GM19452 (cell line): ENCODE measurements around the gene ZNF648.
A peak's percentile ranks its signal among the peaks of the same experiment; 100 is the strongest.
"Not testable (repeated sequence)": the region's sequence is repeated elsewhere in the genome, so short reads cannot be mapped to it uniquely, and the experiment has no call there.

Experiments
- ATAC-seq: cut with Tn5 transposase; IDR thresholded peaks from one replicate; pipeline ENCODE4 v1.9.1; 2021; ENCODE audit not compliant: unreplicated experiment

ZNF648 gene, protein sequence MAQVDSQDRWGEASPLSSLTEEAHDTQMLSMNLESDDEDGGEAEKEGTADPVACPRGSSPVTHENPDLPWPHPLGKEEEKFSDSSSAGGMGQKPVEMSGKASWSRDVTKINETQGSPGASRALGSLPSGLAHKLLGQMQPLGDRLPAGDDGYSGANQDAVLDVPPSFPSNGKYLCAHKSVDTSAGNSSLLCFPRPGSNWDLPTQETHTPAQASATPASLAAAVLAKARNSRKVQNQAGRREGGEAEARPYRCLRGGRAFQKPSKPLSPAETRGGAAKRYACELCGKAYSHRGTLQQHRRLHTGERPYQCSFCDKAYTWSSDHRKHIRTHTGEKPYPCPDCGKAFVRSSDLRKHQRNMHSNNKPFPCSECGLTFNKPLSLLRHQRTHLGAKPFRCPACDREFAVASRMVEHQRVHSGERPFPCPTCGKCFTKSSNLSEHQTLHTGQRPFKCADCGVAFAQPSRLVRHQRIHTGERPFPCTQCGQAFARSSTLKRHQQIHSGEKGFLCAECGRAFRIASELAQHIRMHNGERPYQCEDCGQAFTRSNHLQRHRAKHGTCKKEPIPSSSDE

DNA sequence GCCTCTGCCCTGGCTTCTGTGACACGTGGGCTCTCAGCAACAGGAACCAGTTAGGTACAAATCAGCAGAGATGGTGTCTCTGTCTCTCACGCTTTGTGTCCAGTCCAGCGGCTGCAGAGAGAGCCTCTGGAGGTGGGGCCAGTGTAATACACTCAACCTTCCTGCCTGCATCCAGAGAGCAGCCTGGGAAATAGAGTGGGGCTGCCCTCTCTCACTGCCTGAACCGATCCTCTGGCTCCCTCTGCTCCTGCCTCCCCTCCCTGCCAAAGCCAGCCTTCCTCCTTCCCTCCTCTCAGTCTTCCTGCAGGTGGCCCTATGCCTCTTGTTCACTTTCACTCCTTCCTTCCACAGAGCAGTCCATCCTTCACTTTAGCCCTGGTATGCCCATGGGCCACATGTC lies at the start of gene ZNF648:
ZNF648 (minus strand) TSS at position 119 of the 400 bp plus-strand sequence. CDS start 3,702 bp downstream, outside the sequence.
- ATAC-seq = no peak

DNA sequence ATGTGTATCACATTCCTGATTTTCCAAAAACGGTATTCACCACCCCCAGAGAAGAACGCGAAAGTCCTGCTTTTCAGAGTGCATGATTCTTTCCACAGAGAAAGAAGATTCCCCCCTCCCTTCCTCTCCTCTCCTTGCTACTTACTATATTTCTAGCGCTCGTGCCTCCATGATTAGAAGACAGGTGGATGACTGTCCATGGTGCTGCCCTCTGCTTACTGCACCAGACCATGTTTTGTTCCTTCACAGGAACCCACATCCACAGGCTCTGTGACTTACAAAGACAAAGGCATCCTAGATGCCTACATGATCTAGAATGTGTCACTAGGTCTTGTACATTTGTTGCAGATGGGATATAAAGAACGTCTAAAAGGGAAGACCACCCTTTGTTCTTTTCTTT lies 49.1 kb upstream of the ZNF648 start:
- ATAC-seq = no peak

DNA sequence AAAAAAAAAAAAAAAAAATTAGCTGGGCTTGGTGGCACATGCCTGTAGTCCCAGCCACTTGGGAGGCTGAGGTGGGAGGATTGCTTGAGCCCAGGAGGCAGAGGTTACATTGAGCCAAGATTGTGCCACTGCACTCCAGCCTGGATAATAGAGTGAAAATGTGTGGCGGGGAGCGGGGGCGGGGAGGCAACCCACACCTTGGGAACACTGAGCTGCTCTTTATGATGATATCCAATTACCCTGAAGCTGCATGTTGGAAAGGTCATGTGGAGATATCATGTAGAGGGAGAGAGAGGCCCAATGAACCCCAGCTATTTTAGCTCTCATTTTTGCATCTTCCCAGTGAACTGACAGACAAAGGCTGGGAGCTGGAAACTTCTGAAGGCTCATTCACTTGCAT lies 48.3 kb upstream of the ZNF648 start:
- no peak for ATAC-seq

DNA sequence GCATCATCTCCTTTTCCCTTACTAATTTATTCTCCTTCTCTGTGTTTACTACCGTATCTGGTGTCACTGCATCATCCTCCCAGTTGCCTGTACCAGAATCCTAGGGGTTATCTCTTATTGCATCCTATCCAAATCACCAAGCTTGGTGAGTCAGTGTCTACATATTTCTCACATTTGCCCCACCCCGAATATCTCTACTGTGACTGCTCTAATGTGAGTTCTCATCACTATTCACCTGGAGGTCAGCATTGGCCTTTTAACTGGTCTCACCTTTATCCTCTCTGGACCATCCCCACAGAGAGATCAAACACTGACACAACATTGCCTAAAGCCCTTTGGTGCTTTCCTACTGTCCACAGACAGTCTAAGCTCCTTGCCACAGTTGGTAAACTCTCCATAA lies 45.7 kb upstream of the ZNF648 start:
- ATAC-seq = no peak

DNA sequence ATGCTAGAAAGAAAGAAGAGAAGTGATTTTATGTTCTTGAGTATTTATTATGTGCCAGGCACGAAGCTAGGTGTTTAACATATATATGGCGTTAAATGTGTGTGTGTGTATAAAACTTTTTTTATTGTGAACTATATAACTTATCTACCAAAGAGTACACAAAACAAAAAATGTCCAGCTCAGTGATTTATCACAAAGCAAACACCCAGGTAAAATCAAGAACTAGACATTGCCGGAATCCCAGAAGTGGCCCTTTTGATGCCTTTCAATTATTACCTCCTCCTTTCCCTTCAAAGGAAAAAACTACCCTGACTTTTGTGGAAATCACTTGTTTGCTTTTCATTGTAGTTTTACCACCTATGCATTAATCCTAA lies 40.5 kb upstream of the ZNF648 start:
- no peak for ATAC-seq

DNA sequence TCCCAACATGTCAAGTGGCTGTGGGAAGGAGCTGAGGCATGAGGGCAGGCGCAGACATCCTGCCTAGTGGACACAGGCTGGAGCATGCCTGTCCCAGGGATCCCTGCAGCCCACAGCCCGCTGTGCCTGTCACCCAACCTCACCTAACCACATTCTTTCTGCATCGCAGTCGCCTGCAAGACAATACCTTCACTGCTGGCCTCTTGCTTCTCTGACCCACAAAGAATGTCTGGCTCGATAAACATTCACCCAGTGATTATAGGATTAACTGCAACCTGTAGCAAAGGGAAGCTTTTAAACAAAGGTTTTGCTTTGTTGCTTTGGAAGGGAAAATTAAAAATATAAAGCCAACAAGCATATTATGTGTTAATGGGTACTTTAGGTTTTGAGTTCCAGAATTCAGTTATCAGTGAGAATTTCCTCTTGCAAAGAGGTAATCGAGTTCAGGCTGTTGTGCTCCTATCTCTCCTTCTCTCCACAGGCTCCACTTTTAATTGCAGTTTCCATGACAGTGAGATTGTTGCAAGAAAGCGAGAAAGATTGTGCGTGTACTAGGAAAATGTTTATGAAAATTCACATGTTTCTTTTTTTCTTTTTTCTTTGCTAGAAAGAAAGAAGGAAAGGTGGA lies 40.0 kb upstream of the ZNF648 start:
- no peak for ATAC-seq

DNA sequence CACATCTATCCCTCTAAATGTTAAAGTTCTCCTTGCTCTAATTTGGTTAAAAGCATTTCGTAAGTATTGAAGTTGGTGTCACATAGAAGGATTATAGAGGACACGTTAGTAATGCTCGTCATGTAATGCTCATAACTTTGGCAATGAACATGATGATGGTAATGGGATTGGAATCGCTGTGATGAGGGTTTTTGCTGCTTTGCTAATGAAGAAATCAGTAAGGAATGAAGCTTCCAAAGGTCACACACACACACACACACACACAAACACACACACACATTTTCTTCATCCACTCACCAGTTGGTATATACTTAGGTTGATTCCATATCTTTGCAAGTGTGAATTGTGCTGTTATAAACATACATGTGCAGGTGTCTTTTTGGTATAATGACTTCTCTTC lies 36.8 kb upstream of the ZNF648 start:
- no peak for ATAC-seq

DNA sequence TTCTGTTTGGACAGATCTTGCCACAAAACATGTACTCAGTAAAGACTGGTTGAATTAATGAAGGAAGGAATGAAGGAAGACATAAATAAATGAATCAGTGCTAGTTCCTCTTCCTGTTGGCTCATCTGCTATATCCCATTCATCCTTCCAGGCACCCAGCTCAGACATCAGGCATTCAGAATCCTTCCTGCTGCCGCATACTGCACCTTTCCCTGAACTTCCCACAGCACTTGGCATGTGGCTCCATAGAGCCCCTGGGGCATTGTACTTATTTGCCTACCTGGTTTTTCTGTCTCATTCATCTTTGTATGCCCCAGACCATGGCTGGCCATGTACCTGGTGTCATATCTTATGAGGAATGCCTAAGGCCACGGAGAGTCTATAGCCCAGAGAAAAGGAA lies 34.4 kb upstream of the ZNF648 start:
- no peak for ATAC-seq

DNA sequence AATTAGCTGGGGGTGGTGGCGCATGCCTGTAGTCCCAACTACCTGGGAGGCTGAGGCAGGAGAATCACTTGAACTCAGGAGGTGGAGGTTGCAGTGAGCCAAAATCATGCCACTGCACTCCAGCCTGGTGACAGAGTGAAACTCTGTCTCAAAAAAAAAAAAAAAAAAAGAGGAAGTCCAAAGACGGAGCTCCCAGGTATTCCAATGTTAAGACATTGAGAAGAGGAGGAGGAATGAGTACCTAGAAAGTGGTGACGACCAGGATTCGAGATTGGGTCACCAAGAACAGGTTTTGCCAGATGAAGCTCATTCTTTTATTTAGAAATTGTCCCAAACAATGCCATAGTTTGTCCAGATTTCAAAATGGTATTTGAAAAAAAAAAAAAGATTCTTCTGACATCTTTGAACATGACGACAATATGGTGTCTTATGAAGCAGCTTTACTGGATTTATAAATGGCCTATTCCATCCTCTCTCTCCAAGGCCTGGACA lies 33.0 kb upstream of the ZNF648 start:
- not testable (repeated sequence) for ATAC-seq

DNA sequence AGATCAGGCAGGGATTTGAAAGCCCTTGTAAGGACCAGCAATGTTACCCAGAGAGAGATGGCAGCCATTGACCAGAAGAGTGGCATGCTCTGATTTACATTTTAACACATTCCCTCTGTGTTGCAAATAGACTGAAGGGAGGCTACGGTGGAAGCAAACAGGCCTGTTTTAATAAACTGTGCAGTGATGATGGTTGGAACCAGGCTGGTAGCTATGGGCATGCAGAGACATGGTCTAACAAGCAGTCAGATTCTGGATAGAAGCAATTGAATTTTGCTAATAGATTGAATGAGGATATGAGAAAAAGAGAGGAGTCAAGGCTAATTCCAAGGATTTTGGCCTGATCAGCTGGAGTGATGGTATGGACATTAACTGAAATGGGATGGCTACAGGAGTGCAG lies 32.3 kb upstream of the ZNF648 start:
- ATAC-seq = no peak

DNA sequence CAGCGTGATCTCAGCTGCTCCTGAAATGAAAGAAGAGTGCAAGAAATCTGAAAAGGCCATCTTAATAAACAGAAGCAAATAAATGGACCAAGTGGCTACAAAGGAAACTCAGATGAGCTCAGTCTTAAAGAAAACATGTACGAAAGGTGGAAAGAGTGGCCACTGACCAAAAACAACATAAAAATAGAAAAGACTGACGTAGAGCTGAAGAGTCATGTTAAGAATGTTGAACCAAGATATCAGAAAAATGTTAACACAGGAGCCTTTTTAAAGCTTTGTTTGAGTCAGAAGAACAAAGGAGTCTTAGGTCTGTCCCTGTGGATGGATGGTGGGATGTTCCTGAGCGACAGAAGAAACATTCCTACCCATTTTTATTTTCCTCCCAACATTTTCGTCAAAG lies 30.8 kb upstream of the ZNF648 start:
- no peak for ATAC-seq

DNA sequence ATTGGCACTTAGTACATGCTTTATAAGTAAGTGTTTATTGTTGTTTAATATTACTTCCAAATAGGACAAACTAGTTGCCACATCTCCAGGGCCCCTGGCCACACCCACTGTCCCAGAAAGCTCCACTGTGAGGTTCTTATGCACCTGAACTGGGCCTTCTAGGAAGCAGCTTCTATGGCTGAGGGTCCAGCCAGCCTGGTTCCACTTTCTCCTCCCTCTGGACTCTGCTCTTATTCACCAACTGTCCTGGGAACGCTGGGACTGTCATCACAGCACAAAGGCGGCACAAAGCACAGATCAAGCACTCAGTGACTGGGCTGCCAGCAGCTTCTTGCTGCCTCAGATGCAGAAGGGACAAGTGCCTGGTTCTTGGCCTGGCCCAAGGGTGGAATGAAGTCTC lies 29.6 kb upstream of the ZNF648 start:
- ATAC-seq = no peak

DNA sequence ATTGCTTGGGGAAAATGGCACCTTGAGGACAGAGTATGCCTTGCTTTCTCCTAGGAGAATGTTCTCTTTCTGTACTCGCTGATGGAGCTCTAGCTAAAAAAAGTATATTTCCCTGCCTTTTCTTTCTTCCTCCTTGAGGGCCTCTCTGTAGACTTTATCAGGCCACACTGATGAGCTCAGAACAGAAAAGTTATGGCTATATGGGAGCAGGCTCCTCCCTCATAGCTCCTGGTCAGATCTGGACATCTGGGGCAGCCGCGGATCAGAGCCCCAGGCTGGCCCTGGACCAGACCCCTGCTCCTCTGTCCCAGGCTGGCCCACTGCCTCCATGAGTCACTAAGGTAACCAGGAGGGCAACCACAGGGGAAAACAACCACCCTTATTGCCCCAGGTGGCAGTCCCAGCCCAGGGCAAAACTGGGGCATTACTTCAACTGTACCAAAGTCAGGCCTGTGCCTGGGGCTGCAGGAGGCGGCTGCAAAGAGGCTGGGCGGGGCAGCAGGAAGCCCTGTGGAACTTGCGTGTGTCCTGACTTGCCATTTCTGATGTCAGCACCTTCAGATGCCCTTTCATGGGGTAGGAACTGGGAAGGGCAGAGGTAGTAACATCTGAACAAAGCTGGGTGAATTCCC lies 26.3 kb upstream of the ZNF648 start:
- ATAC-seq = no peak

DNA sequence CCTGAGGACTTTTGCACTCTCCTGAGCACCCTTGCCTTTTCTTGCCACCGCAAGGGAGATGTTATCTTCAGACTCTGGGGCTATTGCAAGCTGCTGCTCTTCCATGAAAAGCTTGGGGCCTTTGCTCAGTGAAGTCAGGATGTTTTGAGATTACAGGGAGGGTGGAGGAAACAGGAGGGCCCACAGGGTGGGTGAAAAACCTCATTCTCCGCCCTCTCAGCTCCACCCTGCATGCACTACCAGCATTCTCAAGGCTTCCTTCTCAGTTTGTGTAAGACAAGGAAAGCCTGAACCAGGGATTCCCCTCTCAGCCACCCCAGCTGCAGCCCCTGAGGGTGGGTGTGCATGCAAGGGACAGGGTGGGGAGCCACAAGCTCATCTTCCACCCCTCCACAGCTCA lies 25.8 kb upstream of the ZNF648 start:
- ATAC-seq = no peak

DNA sequence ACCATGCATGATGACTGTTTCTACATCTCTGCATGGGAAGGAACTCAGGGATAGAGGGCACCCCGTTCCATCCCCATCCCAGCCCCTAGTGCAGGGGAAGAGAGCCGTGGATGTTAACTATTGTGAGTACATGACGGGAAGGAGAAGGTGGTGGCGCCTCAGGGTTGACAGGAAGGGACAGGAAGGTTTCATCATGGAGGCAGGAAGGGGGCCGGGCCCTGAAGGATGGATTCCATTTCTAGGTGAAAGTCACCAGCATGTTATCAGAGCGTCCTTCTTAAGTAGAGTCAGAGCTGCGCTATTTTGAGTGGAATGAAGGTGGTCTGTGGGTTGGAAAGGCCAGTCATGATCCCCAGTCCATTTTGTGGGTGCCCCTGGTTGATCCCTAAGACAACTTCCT lies 25.1 kb upstream of the ZNF648 start:
- no peak for ATAC-seq

DNA sequence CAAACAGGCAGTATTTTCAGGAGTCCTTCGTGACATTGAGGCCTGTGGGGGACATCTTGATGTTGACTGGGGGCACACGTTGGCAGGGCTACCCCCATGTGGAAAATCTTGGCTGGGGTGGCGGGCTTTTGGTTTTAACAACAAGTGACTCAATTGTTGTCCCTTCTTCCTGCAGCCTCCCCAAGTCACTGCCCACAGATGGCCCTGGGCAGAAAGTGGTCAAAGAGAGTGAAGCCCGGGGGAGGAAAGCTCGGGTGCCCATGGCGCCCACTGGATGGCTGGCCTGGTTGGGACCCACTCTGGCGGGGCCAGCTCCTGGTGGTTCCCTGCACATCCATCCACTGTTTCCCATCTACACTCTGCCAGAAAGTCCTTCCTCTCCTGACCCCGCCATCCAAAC lies 24.6 kb upstream of the ZNF648 start:
- ATAC-seq = no peak

DNA sequence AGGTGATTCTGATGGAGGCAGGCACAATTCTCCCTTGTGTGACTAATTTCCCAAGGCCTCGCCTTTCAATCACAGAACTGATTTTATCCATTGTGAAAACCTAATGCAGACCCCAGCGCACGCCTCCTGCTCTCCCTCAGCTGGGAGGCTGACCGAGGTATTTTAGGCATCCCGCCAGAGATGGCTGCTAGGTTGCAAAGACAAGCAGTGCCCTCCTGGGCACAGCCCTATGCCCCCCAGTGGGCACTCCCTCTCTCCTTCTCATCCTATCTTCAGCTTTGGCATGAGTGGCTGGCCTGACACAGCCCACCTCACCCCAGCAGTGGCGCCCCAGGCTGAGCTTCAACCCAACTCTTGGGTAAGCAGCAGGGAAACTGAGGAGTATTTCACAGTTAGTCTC lies 24.2 kb upstream of the ZNF648 start:
- no peak for ATAC-seq

DNA sequence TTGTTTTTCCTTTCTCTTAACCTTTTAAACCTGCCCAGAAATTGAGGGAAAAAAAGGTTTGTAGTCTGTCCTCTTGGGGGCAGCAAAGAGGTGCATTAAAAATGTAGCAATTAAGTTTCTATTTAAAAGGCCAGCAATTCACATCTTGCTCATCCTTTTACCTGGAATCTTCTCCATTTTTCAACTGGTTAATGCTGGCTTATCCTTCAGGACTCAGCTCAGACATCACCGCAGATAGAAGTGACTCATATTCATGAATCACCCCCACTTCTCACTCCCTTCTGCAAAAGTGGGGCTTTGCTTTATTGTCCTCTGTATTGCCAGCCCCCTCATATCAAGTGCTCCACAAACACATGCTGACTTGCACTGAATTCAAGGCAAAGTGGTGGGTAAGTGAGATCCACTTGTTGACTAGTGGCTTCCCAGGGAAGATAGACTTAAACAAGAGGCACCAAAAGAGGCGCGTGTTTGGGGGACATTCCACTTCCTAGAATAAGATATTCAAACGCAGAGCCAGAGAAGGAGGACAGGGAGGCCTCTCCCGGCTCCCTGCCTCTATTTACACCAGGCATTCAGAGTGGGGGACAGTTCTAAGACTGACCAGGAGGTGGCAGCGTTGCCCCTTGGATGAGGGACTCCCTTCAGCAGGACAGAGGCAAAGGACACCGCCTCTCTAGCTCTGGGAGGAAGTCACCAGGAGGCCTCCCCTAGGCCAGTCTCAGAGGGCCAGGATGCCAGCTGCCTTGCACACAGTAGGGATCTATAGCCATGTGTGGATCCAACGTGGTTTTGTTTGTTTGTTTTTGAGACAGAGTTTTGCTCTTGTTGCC lies 23.2 kb upstream of the ZNF648 start:
- ATAC-seq = peak; percentile 75

DNA sequence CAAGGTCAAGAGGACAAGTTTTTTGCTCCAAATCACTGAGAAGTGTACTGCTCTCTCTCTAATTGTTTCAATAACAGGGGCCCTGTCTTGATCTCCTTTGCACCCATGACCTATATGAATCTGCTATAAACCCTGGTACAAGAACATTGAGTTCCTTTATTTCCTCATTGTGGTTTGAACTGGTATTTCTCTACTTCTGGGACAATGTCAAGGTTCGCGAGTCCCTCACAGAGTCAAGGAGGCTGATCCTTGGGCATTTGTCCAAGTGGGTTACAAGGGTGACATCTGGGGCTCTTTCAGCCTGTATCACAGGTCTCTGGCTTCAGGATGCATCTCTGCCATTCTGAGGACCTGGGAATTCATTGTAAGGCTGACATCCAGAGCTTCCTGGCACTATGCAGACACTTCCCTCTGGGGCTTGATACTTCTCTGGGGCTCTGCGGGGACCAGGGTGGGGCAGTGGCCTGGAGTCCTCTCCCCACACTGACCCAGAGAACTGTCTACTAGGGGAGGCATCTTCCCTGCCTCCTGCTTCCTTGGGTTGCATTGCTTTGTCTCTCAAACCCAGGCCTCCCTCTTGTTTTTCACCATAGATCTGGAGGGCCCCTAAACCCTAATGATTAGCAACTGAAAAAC lies 22.5 kb upstream of the ZNF648 start:
- no peak for ATAC-seq

DNA sequence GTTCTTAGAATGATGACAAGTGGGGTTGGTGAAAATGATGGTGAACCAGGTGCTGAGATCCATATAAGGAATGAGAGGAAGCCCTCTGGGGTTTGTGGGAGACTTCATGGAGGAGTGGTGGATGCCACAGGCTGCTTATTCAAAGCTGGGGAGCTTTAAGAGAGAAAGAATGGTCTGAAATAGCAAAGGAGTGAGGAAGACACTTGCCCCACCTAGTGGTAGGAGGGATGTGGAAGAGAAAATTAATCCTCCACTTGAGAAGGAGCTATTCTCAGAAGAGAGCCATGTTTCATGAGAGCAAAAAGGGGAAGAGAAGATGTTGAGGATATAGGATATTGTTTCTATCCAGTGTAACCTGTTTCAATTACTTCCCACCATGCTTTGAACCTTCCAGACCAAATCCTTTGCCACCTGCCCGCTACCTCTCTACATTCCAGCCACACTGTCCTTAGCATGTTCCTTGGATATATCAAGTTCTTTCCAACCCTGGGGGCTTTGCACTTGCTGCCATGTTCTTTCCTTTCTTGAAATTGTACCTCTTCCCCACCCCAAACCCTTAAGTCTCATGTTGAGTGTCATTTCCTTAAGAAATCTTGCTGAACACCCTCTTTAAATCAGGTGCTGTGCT lies 19.6 kb upstream of the ZNF648 start:
- no peak for ATAC-seq
